ENCODE results near the gene GPR65. TPM values are rescaled to one million over a fixed set of nuclear protein-coding genes. Genes with fewer than 3 reads are reported as not detected.
A peak's percentile ranks its signal among the peaks of the same experiment; 100 is the strongest.

Gene GPR65
- total and polyA plus RNA-seq, 9 of the 15 experiments (the other 6 are each of a cell fraction or from before 2014, with no cell fraction given) = 0.03 to 0.11 (median 0.04) TPM; not detected in 6

- TF ChIP-seq SAFB2 (IDR thresholded peaks at IDR 0.05; ENCODE audit: borderline replicate concordance, low read depth, low read length, severe bottlenecking) (no peak), ZNF23 (CRISPR knock-in tag; IDR thresholded peaks at IDR 0.05) (no peak), POLR2AphosphoS2 (IDR thresholded peaks at IDR 0.05; ENCODE audit: low read length) (no peak), KAT8 (IDR thresholded peaks at IDR 0.05; ENCODE audit: low read depth) (no peak), PKNOX1 (IDR thresholded peaks at IDR 0.05) (no peak), GATAD2B (IDR thresholded peaks at IDR 0.05; ENCODE audit: borderline replicate concordance) (no peak), BACH1 (tag; IDR thresholded peaks at IDR 0.05) (no peak), STAT5B (CRISPR knock-in tag; IDR thresholded peaks at IDR 0.05) (no peak), ZNF644 (tag; IDR thresholded peaks at IDR 0.05; ENCODE audit: low read depth) (peak; percentile 49; the same call in 1 of the 2 replicates), HMG20A (CRISPR knock-in tag; conservative IDR thresholded peaks at IDR 0.05) (no peak), MTF1 (CRISPR knock-in tag; IDR thresholded peaks at IDR 0.05; ENCODE audit: borderline replicate concordance) (no peak), SUPT5H (IDR thresholded peaks at IDR 0.05) (no peak), ZNF639 (CRISPR knock-in tag; conservative IDR thresholded peaks at IDR 0.05 in 1 of 2, IDR thresholded peaks at IDR 0.05 in 1 of 2) (0 out of 4 replicates have a peak, but pooled peaks of 1 of the 2 experiments have one; percentile 33), BHLHE40 (IDR thresholded peaks at IDR 0.05; ENCODE audit: low read length) (peak; percentile 31; the same call in 1 of the 2 replicates), NCOA6 (IDR thresholded peaks at IDR 0.05) (no peak)
- TF ChIP-seq, protein P1, sequence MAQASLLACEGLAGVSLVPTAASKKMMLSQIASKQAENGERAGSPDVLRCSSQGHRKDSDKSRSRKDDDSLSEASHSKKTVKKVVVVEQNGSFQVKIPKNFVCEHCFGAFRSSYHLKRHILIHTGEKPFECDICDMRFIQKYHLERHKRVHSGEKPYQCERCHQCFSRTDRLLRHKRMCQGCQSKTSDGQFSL (CRISPR knock-in tag; IDR thresholded peaks at IDR 0.05) = no peak
- TF ChIP-seq, protein P1 (tag; IDR thresholded peaks at IDR 0.05) = no peak
- TF ChIP-seq, protein P2, sequence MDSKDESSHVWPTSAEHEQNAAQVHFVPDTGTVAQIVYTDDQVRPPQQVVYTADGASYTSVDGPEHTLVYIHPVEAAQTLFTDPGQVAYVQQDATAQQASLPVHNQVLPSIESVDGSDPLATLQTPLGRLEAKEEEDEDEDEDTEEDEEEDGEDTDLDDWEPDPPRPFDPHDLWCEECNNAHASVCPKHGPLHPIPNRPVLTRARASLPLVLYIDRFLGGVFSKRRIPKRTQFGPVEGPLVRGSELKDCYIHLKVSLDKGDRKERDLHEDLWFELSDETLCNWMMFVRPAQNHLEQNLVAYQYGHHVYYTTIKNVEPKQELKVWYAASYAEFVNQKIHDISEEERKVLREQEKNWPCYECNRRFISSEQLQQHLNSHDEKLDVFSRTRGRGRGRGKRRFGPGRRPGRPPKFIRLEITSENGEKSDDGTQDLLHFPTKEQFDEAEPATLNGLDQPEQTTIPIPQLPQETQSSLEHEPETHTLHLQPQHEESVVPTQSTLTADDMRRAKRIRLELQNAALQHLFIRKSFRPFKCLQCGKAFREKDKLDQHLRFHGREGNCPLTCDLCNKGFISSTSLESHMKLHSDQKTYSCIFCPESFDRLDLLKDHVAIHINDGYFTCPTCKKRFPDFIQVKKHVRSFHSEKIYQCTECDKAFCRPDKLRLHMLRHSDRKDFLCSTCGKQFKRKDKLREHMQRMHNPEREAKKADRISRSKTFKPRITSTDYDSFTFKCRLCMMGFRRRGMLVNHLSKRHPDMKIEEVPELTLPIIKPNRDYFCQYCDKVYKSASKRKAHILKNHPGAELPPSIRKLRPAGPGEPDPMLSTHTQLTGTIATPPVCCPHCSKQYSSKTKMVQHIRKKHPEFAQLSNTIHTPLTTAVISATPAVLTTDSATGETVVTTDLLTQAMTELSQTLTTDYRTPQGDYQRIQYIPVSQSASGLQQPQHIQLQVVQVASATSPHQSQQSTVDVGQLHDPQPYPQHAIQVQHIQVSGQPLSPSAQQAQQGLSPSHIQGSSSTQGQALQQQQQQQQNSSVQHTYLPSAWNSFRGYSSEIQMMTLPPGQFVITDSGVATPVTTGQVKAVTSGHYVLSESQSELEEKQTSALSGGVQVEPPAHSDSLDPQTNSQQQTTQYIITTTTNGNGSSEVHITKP (IDR thresholded peaks at IDR 0.05; ENCODE audit: partially characterized antibody) = no peak
- TF ChIP-seq, protein P3, sequence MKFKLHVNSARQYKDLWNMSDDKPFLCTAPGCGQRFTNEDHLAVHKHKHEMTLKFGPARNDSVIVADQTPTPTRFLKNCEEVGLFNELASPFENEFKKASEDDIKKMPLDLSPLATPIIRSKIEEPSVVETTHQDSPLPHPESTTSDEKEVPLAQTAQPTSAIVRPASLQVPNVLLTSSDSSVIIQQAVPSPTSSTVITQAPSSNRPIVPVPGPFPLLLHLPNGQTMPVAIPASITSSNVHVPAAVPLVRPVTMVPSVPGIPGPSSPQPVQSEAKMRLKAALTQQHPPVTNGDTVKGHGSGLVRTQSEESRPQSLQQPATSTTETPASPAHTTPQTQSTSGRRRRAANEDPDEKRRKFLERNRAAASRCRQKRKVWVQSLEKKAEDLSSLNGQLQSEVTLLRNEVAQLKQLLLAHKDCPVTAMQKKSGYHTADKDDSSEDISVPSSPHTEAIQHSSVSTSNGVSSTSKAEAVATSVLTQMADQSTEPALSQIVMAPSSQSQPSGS (CRISPR knock-in tag; IDR thresholded peaks at IDR 0.05) = no peak
Measured at GRCh38 chr14:87995500-87996290, 9.2 kb upstream of the GPR65 start (continued).

Measured in K562 (cell line).